Tibial nerve (tissue), 4 donors: ENCODE data around the gene ZFAND2B. TPM values are rescaled to one million over a fixed set of nuclear protein-coding genes. Genes with fewer than 3 reads are reported as not detected.

Source experiments
- DNase-seq, 2 donors: peaks; one replicate each; pipeline ENCODE4 v3.0.0-alpha.2; 2019; ENCODE audit warnings: low spot score in 2 of 2
- H3K27ac ChIP-seq, 4 donors: fragments of 200-600 bp; sonication (generic) in 3 of 4; one replicate each; pipeline ENCODE4 v1.5.1; 2017 to 2019; ENCODE audit warnings: mild to moderate bottlenecking in 1 of 4
- H3K27me3 ChIP-seq, 2 donors: fragments of 200-600 bp; sonication (generic) in 1 of 2; one replicate each; pipeline versions ENCODE4 v1.5.1 to v1.6.0; 2017 to 2019
- H3K36me3 ChIP-seq, 3 donors: fragments of 200-600 bp; sonication (generic); one replicate each; pipeline ENCODE4 v1.5.1; 2018 to 2019
- H3K4me1 ChIP-seq, 4 donors: fragments of 200-600 bp; sonication (generic) in 3 of 4; one replicate each; pipeline ENCODE4 v1.5.1; 2017 to 2019
- H3K4me3 ChIP-seq, 4 donors: fragments of 200-600 bp; sonication (generic) in 3 of 4; one replicate each; pipeline ENCODE4 v1.5.1; 2017 to 2019; ENCODE audit warnings: mild to moderate bottlenecking in 1 of 4, moderate library complexity in 1 of 4
- H3K9me3 ChIP-seq, 4 donors: fragments of 200-600 bp; sonication (generic) in 3 of 4; one replicate each; pipeline ENCODE4 v1.5.1; 2017 to 2019
- EP300 ChIP-seq, 2 donors: sonication (generic); formaldehyde crosslinking; IDR thresholded peaks; one replicate each; pipeline ENCODE4 v1.6.1; 2017; ENCODE audit warnings: antibody characterized with exemption in 2 of 2, mild to moderate bottlenecking in 1 of 2
- POLR2A ChIP-seq, 2 donors: fragments of 450-650 bp; IDR thresholded peaks; one replicate each; pipeline ENCODE4 v1.6.1; 2017; ENCODE audit warnings: antibody characterized with exemption in 2 of 2, mild to moderate bottlenecking in 2 of 2, moderate library complexity in 2 of 2
- WGBS, 2 donors: methylation state at CpG; one replicate each; pipeline ENCODE4 v1.1.5; 2018; 5-methylcytosine and 5-hydroxymethylcytosine counted together
- total RNA-seq, 4 donors: library from RNA; depleted of rRNA; stranded (reverse); fragments of >200 nt; gene quantifications; one replicate each; pipeline ENCODE4 v1.1.0, GENCODE V29; 2016
- TF ChIP-seq, protein P1 (sequence below), 5 experiments: fragments of 200-600 bp in 3 of 5; fragments of 450-650 bp in 2 of 5; sonication (generic) in 3 of 5; IDR thresholded peaks; one replicate each; pipeline ENCODE4 v1.5.1; 2016 to 2019; ENCODE audit warnings: antibody characterized with exemption in 5 of 5, mild to moderate bottlenecking in 3 of 5, moderate library complexity in 2 of 5

ZFAND2B gene
- total RNA-seq, 4 donors from 2014 or later: 30.3 to 58.8 (median 50.5) TPM

DNA sequence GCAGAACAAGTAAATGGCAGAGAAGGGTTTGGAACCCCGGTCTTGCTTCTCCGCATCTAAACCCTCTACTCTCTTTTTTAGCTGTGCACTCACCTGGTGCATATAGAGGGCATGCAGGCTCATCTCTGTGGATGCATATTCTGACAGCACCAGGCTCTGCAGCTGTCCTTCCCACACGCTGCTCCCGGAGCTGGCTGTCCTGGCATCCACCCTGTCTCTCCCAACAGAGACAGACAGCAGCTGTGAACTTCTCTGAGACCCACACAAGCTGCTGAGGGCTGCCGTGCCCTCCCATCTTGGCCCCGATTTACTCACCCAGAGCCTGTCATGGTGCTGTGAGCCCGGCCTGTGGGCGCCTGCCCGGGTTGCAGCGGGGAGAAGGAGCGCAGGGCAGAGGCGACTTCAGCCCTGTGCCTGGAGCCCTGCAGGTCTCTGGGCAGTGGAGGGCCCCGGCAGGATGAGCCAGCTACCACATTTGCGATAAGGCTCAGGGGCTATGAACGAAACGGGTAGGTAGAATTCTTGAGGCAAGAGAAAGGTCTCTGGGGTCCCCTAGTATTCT is 15.5 kb downstream of the ZFAND2B start:
- TF ChIP-seq, protein P1, sequence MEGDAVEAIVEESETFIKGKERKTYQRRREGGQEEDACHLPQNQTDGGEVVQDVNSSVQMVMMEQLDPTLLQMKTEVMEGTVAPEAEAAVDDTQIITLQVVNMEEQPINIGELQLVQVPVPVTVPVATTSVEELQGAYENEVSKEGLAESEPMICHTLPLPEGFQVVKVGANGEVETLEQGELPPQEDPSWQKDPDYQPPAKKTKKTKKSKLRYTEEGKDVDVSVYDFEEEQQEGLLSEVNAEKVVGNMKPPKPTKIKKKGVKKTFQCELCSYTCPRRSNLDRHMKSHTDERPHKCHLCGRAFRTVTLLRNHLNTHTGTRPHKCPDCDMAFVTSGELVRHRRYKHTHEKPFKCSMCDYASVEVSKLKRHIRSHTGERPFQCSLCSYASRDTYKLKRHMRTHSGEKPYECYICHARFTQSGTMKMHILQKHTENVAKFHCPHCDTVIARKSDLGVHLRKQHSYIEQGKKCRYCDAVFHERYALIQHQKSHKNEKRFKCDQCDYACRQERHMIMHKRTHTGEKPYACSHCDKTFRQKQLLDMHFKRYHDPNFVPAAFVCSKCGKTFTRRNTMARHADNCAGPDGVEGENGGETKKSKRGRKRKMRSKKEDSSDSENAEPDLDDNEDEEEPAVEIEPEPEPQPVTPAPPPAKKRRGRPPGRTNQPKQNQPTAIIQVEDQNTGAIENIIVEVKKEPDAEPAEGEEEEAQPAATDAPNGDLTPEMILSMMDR (IDR thresholded peaks at IDR 0.05): no peak
- TF ChIP-seq POLR2A (IDR thresholded peaks at IDR 0.05): no peak
- TF ChIP-seq EP300 (IDR thresholded peaks at IDR 0.05): no peak
- Histone ChIP-seq H3K27ac (no peak overlapping the region), H3K4me3 (no peak overlapping the region), H3K36me3 (peaks cover 4 to 70% (median 31%) of the 10 kb centered on the region in 3 donors), H3K27me3 (no peaks in the 10 kb centered on the region), H3K4me1 (peaks cover 0 to 32% (median 21%) of the 10 kb centered on the region in 4 donors), H3K9me3 (no peaks in the 10 kb centered on the region)
- 90 to 92% methylated on average over 11 to 16 of the region's 16 CpGs for WGBS, 2 donors
- no peak for DNase-seq

DNA sequence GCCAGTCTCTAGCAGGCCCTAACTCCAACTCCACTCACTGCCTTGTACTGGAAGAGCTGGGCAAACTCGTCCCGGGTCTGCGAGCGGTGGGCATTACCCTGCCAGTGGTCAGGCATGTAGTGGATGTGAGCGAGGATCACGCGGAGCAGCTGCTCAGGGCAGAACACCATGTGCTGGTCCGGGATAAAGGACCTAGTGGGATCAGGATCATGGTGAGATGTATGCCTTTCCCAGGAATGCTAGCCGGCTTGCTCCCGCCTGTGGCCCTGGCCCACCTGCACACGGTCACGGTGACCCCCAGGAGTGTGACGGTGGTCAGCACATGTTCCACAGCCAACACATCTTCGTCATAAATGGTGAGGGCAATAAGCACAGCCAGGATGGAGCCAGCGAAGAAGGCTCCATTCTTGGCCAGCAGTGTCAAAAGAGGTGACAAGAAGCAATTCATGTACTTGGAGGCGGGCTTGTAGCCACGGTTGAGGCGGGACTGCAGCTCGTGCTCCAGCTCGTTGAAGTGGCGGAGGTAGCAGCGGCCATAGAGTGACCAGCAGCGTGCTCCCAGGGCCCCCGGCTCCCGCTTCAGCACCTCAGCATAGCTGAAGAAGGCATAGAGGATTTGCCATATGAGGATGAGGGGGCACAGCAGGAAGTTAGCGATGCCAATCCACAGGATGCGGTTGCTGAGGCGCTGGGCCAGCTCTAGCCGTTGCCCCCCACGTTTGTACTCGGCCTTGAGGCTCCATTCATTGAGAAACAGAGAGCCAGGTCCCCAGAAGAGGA is 17.4 kb downstream of the ZFAND2B start:
- Histone ChIP-seq H3K4me3 (no peak overlapping the region), H3K36me3 (peaks cover 4 to 70% (median 31%) of the 10 kb centered on the region in 3 donors), H3K27me3 (no peaks in the 10 kb centered on the region), H3K4me1 (peaks cover 0 to 33% (median 20%) of the 10 kb centered on the region in 4 donors), H3K27ac (no peak overlapping the region), H3K9me3 (no peaks in the 10 kb centered on the region)
- no peak for TF ChIP-seq EP300 (IDR thresholded peaks at IDR 0.05)
- TF ChIP-seq, protein P1 (IDR thresholded peaks at IDR 0.05): no peak
- TF ChIP-seq POLR2A (IDR thresholded peaks at IDR 0.05): no peak
- DNase-seq: no peak
- WGBS, 2 donors: 90 to 93% methylated on average over 31 of the region's 31 CpGs

DNA sequence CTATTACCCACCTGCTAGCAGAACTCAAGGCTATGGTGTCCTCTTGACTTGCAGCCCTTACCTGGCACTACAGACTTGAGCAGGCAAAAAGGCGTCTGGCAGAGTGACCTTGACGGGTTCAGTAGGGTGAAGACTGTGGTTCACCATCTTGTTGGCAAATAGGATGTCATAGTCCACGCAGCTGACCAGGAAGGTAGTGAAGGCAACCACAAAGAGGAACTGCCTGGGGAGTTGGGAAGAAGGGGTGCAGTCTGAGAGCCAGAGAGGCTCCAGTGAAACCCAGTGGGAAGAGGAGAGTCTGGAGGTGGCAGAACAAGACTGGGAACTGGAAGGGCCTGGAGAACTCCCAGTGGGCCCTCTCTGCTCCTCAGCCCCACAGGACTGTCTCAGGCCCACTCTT is 18.8 kb downstream of the ZFAND2B start:
- Histone ChIP-seq H3K27me3 (no peaks in the 10 kb centered on the region), H3K4me1 (peaks cover 0 to 22% (median 12%) of the 10 kb centered on the region in 4 donors), H3K9me3 (no peaks in the 10 kb centered on the region), H3K36me3 (peaks cover 4 to 65% (median 31%) of the 10 kb centered on the region in 3 donors), H3K27ac (no peak overlapping the region), H3K4me3 (no peak overlapping the region)
- TF ChIP-seq EP300 (IDR thresholded peaks at IDR 0.05) (no peak), POLR2A (IDR thresholded peaks at IDR 0.05) (no peak)
- TF ChIP-seq, protein P1 (IDR thresholded peaks at IDR 0.05): no peak
- WGBS, 2 donors: 85 to 87% methylated on average over 3 of the region's 3 CpGs
- no peak for DNase-seq

DNA sequence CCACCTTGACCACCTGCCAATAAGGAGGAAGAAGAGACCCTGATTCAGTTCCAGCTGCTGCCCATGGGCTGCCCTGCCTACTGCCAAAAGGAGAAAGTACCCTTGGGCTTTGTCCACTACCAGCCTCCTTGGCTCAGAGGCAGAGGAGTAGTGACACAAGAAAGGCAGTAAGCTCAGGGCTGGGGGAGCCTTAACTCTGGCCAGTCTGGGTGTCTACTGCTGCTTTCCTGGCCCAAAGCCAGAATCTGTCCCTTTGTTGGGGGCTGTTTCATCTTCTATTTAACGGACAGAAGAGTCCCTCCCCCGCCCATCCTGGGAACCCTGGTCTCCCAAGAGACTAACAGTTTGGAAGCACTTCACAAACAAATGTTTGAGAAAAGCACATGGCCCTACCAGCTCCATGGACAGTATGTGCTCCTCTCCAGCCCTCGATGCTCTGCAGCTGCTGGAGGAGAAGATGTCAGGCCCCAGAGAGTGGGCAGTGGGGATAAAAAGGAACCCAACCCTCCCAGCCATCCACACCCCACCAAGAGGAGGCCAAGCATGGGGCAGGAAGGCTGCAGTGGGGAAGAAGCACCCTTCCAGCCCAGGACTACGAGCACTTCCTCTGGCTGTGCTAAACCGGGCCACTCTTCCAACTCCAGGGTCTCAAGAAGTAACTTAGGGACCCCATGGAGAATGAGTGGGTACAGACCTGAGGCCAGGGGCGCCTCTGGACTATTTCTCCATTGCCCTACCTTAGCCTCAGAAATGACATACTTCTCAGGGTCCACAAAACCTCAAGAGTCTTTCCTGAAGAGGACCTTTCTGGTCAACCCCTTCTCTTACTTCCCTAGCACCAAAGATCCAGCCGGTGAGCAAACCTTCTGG is 21.7 kb downstream of the ZFAND2B start:
- no peak for DNase-seq
- H3K27ac ChIP-seq: peak overlapping the region; percentile 96 to 99 (median 96)
- peaks cover 0 to 44% (median 17%) of the 10 kb centered on the region in 4 donors for H3K4me1 ChIP-seq
- peak overlapping the region; percentile 64 to 98 (median 87) for H3K4me3 ChIP-seq
- 35% methylated on average over 7 of the region's 7 CpGs for WGBS, 2 donors
- H3K9me3 ChIP-seq: no peaks in the 10 kb centered on the region
- TF ChIP-seq POLR2A (IDR thresholded peaks at IDR 0.05) (no peak), EP300 (IDR thresholded peaks at IDR 0.05) (no peak)
- TF ChIP-seq, protein P1 (IDR thresholded peaks at IDR 0.05): no peak
- H3K36me3 ChIP-seq: peaks cover 4 to 56% (median 20%) of the 10 kb centered on the region in 3 donors
- no peaks in the 10 kb centered on the region for H3K27me3 ChIP-seq
